H1 (cell line): Measurements from ENCODE around the gene SLC5A12. TPM values are rescaled to one million over a fixed set of nuclear protein-coding genes. Genes with fewer than 3 reads are reported as not detected.

Experiments used
- CTCF ChIA-PET: fragments of 300-600 bp; sonication (Branson Sonifier 250); formaldehyde crosslinking; loops from one replicate; lab custom pipeline; 2021; ENCODE audit not compliant: partially characterized antibody; lab: Charles Lee
- POLR2A ChIA-PET: fragments of 300-600 bp; sonication (Branson Sonifier 250); formaldehyde crosslinking; loops from one replicate; lab custom pipeline; 2021; ENCODE audit warnings: inconsistent platforms; ENCODE audit not compliant: partially characterized antibody; lab: Charles Lee
- DNase-seq, 2 experiments: peaks; one replicate each; pipeline versions ENCODE4 v3.0.0 to v3.0.0-alpha.2; 2010 to 2022; ENCODE audit warnings: low spot score in 2 of 2, low read depth in 1 of 2, mixed read lengths in 1 of 2
- FAIRE-seq: peaks from 2 replicates; lab custom pipeline; 2011; peaks lifted over from hg19 to GRCh38; lab: Jason Lieb, UNC
- H2AFZ ChIP-seq: 2 replicates; pipeline ENCODE4 v1.8.1; 2012; ENCODE audit warnings: low read length, inconsistent platforms
- H2AK5ac ChIP-seq: 2 replicates; pipeline ENCODE4 v1.6.1; 2013; ENCODE audit warnings: low read depth, low read length
- H2BK120ac ChIP-seq: replicated peaks from 2 replicates; pipeline ENCODE3; 2013; ENCODE audit warnings: low read depth, low read length, inconsistent platforms
- H2BK12ac ChIP-seq: 2 replicates; pipeline ENCODE4 v1.6.1; 2013; ENCODE audit warnings: low read depth, low read length
- H2BK15ac ChIP-seq: 2 replicates; pipeline ENCODE4 v1.6.1; 2013; ENCODE audit warnings: low read length
- H2BK20ac ChIP-seq: 2 replicates; pipeline ENCODE4 v1.6.1; 2013; ENCODE audit warnings: low read length
- H2BK5ac ChIP-seq: 2 replicates; pipeline ENCODE4 v1.6.1; 2013; ENCODE audit warnings: low read depth, low read length
- H3K14ac ChIP-seq: 2 replicates; pipeline ENCODE4 v1.6.1; 2013; ENCODE audit warnings: inconsistent platforms; ENCODE audit not compliant: insufficient read length
- H3K18ac ChIP-seq: 2 replicates; pipeline ENCODE4 v1.6.1; 2013; ENCODE audit warnings: low read length; ENCODE audit errors: extremely low read depth
- H3K23ac ChIP-seq: 2 replicates; pipeline ENCODE4 v1.6.1; 2013; ENCODE audit warnings: inconsistent platforms; ENCODE audit not compliant: insufficient read length
- H3K23me2 ChIP-seq: 2 replicates; pipeline ENCODE4 v1.6.1; 2013; ENCODE audit warnings: low read depth, low read length
- H3K27ac ChIP-seq: 2 replicates; pipeline ENCODE4 v1.6.1; 2011; ENCODE audit warnings: low read depth, low read length, inconsistent platforms
- H3K27me3 ChIP-seq, 4 experiments: replicated peaks in 1 of 4; 1 replicate in 1 of 4; 2 replicates in 3 of 4; pipeline versions ENCODE4 v1.6.1 to v1.8.1; 2011 to 2013; ENCODE audit warnings: low read length in 3 of 4, mild to moderate bottlenecking in 3 of 4, inconsistent platforms in 2 of 4, mixed read lengths in 2 of 4, moderate library complexity in 1 of 4; ENCODE audit not compliant: control insufficient read depth in 3 of 4, insufficient read depth in 3 of 4; ENCODE audit errors: extremely low read depth in 1 of 4
- H3K36me3 ChIP-seq, 4 experiments: 2 replicates each; pipeline versions ENCODE4 v1.6.1 to v1.8.1; 2011 to 2013; ENCODE audit warnings: mild to moderate bottlenecking in 4 of 4, low read length in 3 of 4, moderate library complexity in 2 of 4, control low read depth in 1 of 4, inconsistent platforms in 1 of 4; ENCODE audit not compliant: insufficient read depth in 4 of 4, control insufficient read depth in 2 of 4
- H3K4ac ChIP-seq: replicated peaks from 2 replicates; pipeline ENCODE3; 2013; ENCODE audit warnings: low read length, low read depth, mixed read lengths, inconsistent platforms; ENCODE audit not compliant: insufficient read length
- H3K4me1 ChIP-seq, 4 experiments: replicated peaks in 1 of 4; 1 replicate in 1 of 4; 2 replicates in 3 of 4; pipeline versions ENCODE4 v1.6.1 to v1.8.1; 2011 to 2013; ENCODE audit warnings: low read length in 3 of 4, inconsistent platforms in 2 of 4, mixed read lengths in 1 of 4; ENCODE audit not compliant: insufficient read depth in 4 of 4, control insufficient read depth in 3 of 4
- H3K4me2 ChIP-seq, 2 experiments: 2 replicates each; pipeline versions ENCODE4 v1.6.1 to v1.8.1; 2011 to 2013; ENCODE audit warnings: low read depth in 2 of 2, low read length in 2 of 2, control low read depth in 1 of 2, inconsistent platforms in 1 of 2, mild to moderate bottlenecking in 1 of 2; ENCODE audit not compliant: insufficient read depth in 1 of 2
- H3K4me3 ChIP-seq, 4 experiments: fragments of 200-600, 300-600 bp in 1 of 4; sonication (generic), shearing (Covaris generic), sonication (Bioruptor Twin) in 1 of 4; 2 replicates each; pipeline versions ENCODE4 v1.5.1 to v1.8.1; 2011 to 2016; ENCODE audit warnings: low read length in 4 of 4, low read depth in 3 of 4, control low read depth in 2 of 4, inconsistent platforms in 2 of 4, mild to moderate bottlenecking in 2 of 4, mixed read lengths in 1 of 4, moderate library complexity in 1 of 4; ENCODE audit not compliant: insufficient read depth in 2 of 4; ENCODE audit errors: extremely low read depth in 1 of 4
- H3K56ac ChIP-seq: replicated peaks from 2 replicates; pipeline ENCODE3; 2013; ENCODE audit warnings: low read depth, mild to moderate bottlenecking, mixed read lengths, low read length, inconsistent platforms; ENCODE audit not compliant: insufficient read length
- H3K79me1 ChIP-seq: 2 replicates; pipeline ENCODE4 v1.6.1; 2013; ENCODE audit warnings: low read depth, low read length, control low read depth
- H3K79me2 ChIP-seq, 2 experiments: 2 replicates each; pipeline versions ENCODE4 v1.6.1 to v1.8.1; 2012 to 2013; ENCODE audit warnings: low read length in 2 of 2, mild to moderate bottlenecking in 2 of 2, inconsistent platforms in 1 of 2; ENCODE audit not compliant: insufficient read depth in 2 of 2, control insufficient read depth in 1 of 2
- H3K9ac ChIP-seq, 4 experiments: replicated peaks in 1 of 4; 1 replicate in 1 of 4; 2 replicates in 3 of 4; pipeline versions ENCODE4 v1.6.1 to v1.8.1; 2011 to 2013; ENCODE audit warnings: low read depth in 3 of 4, low read length in 3 of 4, control low read depth in 2 of 4, mild to moderate bottlenecking in 2 of 4, moderate library complexity in 2 of 4, inconsistent platforms in 1 of 4; ENCODE audit errors: extremely low read depth in 1 of 4
- H3K9me3 ChIP-seq, 2 experiments: 2 replicates each; pipeline versions ENCODE4 v1.6.1 to v1.8.1; 2012 to 2013; ENCODE audit warnings: mild to moderate bottlenecking in 2 of 2, moderate library complexity in 2 of 2, control low read depth in 1 of 2, inconsistent platforms in 1 of 2, low read depth in 1 of 2, low read length in 1 of 2, mixed read lengths in 1 of 2; ENCODE audit not compliant: insufficient read depth in 2 of 2
- H4K20me1 ChIP-seq, 2 experiments: replicated peaks in 1 of 2; 2 replicates each; pipeline versions ENCODE3 to v1.8.1; 2011 to 2013; ENCODE audit warnings: inconsistent platforms in 2 of 2, low read length in 2 of 2, mild to moderate bottlenecking in 1 of 2; ENCODE audit not compliant: insufficient read depth in 2 of 2, control insufficient read depth in 1 of 2
- H4K5ac ChIP-seq: 2 replicates; pipeline ENCODE4 v1.6.1; 2013; ENCODE audit warnings: low read length, low read depth, mixed read lengths, inconsistent platforms; ENCODE audit not compliant: insufficient read length
- H4K8ac ChIP-seq: 2 replicates; pipeline ENCODE4 v1.8.0; 2013; ENCODE audit warnings: mild to moderate bottlenecking, moderate library complexity, low read length, inconsistent platforms; ENCODE audit not compliant: insufficient read depth; ENCODE audit errors: extremely low read depth
- H4K91ac ChIP-seq: replicated peaks from 2 replicates; pipeline ENCODE3; 2013; ENCODE audit warnings: low read length, mixed read lengths, inconsistent platforms; ENCODE audit not compliant: insufficient read length
- BCL11A ChIP-seq, 2 experiments: IDR thresholded peaks; one replicate each; pipeline ENCODE4 v1.6.1; 2011; ENCODE audit warnings: low read depth in 2 of 2, low read length in 2 of 2, mild to moderate bottlenecking in 2 of 2
- CBX5 ChIP-seq: fragments of 300-800, 300-1000 bp; sonication (generic); IDR thresholded peaks from 2 replicates; pipeline ENCODE4 v1.7.1; 2016; ENCODE audit warnings: antibody characterized with exemption, low read length, low read depth
- WGBS, 2 experiments: shearing (Covaris generic) in 1 of 2; methylation state at CpG; one replicate each; pipeline versions ENCODE4 v1.1.6 to v1.1.7; 2013 to 2015; ENCODE audit warnings: low lambda C conversion rate in 2 of 2, mixed read lengths in 2 of 2, inconsistent platforms in 1 of 2, low coverage in 1 of 2, missing lambda C conversion rate in 1 of 2; ENCODE audit not compliant: insufficient replicate concordance in 2 of 2, insufficient coverage in 1 of 2, insufficient read length in 1 of 2; ENCODE audit errors: extremely low coverage in 1 of 2, missing lambda C conversion rate in 1 of 2; 5-methylcytosine and 5-hydroxymethylcytosine counted together
- polyA plus RNA-seq, 7 experiments: library from polyadenylated mRNA; depleted of rRNA in 3 of 7; stranded (reverse) in 5 of 7; unstranded in 2 of 7; fragments of >200 nt in 5 of 7; fragments of 200-250 nt in 2 of 7; gene quantifications; 1 replicate in 5 of 7; 2 replicates in 1 of 7; 4 replicates in 1 of 7; pipeline versions ENCODE4 v1.2.1 to v1.2.3, GENCODE V29; 2011 to 2013; ENCODE audit warnings: missing spikeins in 2 of 7, mixed read lengths in 2 of 7
- total RNA-seq: library from RNA; stranded (reverse); fragmentation: NEBNext Ultra II Directional; extraction: Animal tissue kit (Norgen Biotek cat#: 25700); gene quantifications from 2 replicates; pipeline ENCODE4 v1.2.1, GENCODE V29; 2021

The SLC5A12 gene
- total and polyA plus RNA-seq, 2 of the 8 experiments (the other 6 are each of a cell fraction or from before 2014, with no cell fraction given) = 1.3 to 1.4 TPM

GRCh38 chr11:26764825-26765224 is 43.0 kb upstream of the SLC5A12 start:
- H3K18ac ChIP-seq = no peak overlapping the region
- DNase-seq = no peak
- FAIRE-seq = no peak
- no peak overlapping the region for H2BK120ac ChIP-seq
- no peaks in the 10 kb centered on the region for H3K79me2 ChIP-seq
- TF ChIP-seq CBX5 = no peak
- no peak for TF ChIP-seq BCL11A (IDR thresholded peaks at IDR 0.05; ENCODE audit: low read depth in 2 of 2, low read length in 2 of 2)
- H3K79me1 ChIP-seq = no peaks in the 10 kb centered on the region
- no peak overlapping the region for H2BK5ac ChIP-seq
- H3K27me3 ChIP-seq = no peaks in the 10 kb centered on the region
- no peak overlapping the region for H3K4me2 ChIP-seq
- no peak overlapping the region for H2AFZ ChIP-seq
- no peak overlapping the region for H4K8ac ChIP-seq
- no peak overlapping the region for H4K91ac ChIP-seq
- no peak overlapping the region for H3K14ac ChIP-seq
- H3K9ac ChIP-seq = no peak overlapping the region
- H3K9me3 ChIP-seq = no peaks in the 10 kb centered on the region
- no peak overlapping the region for H3K4ac ChIP-seq
- ChIA-PET POLR2A (no interaction called here), CTCF (no interaction called here)
- no peaks in the 10 kb centered on the region for H3K23me2 ChIP-seq
- no peak overlapping the region for H2BK20ac ChIP-seq
- no peak overlapping the region for H2AK5ac ChIP-seq
- peaks cover 0 to 4% (median 2%) of the 10 kb centered on the region in 4 experiments; a peak in 4 of 7 replicates for H3K4me1 ChIP-seq
- no peak overlapping the region for H4K5ac ChIP-seq
- H4K20me1 ChIP-seq = no peaks in the 10 kb centered on the region
- no peak overlapping the region for H3K23ac ChIP-seq
- H2BK15ac ChIP-seq = no peak overlapping the region
- no peak overlapping the region for H3K56ac ChIP-seq
- 96% methylated on average over 3 of the region's 3 CpGs; no CpG with 5 or more reads in 1 of the 2 experiments for WGBS, 2 experiments
- H3K27ac ChIP-seq = no peak overlapping the region
- H2BK12ac ChIP-seq = no peak overlapping the region
- H3K36me3 ChIP-seq = no peaks in the 10 kb centered on the region
- no peak overlapping the region for H3K4me3 ChIP-seq
